ENCODE measurements around the gene DGKH.

- TF ChIP-seq TAF1 (IDR thresholded peaks at IDR 0.05; ENCODE audit: low read depth) (no peak), CTCF (IDR thresholded peaks at IDR 0.05; ENCODE audit: poor library complexity, severe bottlenecking) (no peak), MXI1 (conservative IDR thresholded peaks at IDR 0.05; ENCODE audit: poor library complexity, severe bottlenecking) (no peak), EP300 (conservative IDR thresholded peaks at IDR 0.05; ENCODE audit: poor library complexity, severe bottlenecking) (no peak), EZH2 (IDR thresholded peaks at IDR 0.05; ENCODE audit: borderline replicate concordance, insufficient read depth, low read length, poor library complexity, severe bottlenecking) (no peak), POLR2AphosphoS5 (IDR thresholded peaks at IDR 0.05) (no peak), RAD21 (conservative IDR thresholded peaks at IDR 0.05) (no peak), REST (IDR thresholded peaks at IDR 0.05; ENCODE audit: borderline replicate concordance) (no peak)
Measured at GRCh38 chr13:42221121-42221765, 172.8 kb downstream of the DGKH start.

Measured in neural cell (in vitro differentiated cells).